ENCODE results near the gene ALPI. TPM values are rescaled to one million over a fixed set of nuclear protein-coding genes. Genes with fewer than 3 reads are reported as not detected.

Gene ALPI
- total RNA-seq, 1 donor from 2014 or later = not detected

DNA sequence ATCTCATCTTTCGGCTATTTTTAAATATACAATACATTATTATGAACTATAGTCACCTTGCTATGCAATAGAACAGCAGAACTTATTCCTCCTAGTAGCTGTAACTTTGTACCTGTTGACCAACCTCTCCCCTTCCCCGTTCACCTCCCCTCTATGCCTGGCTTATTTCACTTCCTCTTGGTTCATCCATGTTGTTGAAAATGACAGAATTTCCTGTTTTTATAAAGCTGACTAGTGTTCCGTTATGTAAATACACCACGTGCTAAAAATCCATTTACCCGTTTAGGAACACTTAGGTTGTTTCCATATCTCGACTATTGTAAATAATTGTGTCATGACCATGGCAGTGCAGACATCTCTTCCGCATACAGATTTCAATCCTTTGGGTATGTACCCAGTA is 10.3 kb downstream of the ALPI start:
- TF ChIP-seq, protein P1, sequence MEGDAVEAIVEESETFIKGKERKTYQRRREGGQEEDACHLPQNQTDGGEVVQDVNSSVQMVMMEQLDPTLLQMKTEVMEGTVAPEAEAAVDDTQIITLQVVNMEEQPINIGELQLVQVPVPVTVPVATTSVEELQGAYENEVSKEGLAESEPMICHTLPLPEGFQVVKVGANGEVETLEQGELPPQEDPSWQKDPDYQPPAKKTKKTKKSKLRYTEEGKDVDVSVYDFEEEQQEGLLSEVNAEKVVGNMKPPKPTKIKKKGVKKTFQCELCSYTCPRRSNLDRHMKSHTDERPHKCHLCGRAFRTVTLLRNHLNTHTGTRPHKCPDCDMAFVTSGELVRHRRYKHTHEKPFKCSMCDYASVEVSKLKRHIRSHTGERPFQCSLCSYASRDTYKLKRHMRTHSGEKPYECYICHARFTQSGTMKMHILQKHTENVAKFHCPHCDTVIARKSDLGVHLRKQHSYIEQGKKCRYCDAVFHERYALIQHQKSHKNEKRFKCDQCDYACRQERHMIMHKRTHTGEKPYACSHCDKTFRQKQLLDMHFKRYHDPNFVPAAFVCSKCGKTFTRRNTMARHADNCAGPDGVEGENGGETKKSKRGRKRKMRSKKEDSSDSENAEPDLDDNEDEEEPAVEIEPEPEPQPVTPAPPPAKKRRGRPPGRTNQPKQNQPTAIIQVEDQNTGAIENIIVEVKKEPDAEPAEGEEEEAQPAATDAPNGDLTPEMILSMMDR (conservative IDR thresholded peaks at IDR 0.05) = no peak
- no peak for DNase-seq (ENCODE audit: low read depth, low spot score)
- Mint-ChIP-seq H3K9me3 (no peaks in the 10 kb centered on the region), H3K4me1 (peaks cover 8% of the 10 kb centered on the region), H3K36me3 (ENCODE audit: low read depth) (no peaks in the 10 kb centered on the region), H3K4me3 (no peak overlapping the region), H3K27ac (ENCODE audit: unreplicated experiment) (no peak overlapping the region), H3K27me3 (ENCODE audit: low read depth) (peaks cover 25% of the 10 kb centered on the region)

DNA sequence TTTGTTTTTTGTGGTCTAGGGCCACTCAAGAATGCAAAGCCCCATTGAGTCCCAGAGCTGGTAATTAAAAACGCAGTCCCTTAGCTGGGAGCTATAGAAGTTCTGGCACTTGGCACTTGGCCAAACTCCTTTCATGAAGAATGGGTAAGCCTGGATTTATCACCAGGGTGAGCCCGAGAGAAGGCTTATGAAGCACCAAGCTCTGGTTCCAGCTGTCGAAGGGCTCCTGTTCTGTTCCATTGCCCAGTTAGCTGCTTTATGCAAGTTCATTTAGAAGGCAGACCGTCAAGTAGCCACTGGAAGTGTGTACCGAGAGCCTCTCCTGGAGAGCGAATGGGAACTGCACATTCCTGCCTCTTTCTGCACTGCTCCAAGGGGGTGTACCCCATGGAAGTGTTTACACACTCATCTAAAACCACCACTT is 17.5 kb downstream of the ALPI start:
- no peaks in the 10 kb centered on the region for H3K9me3 Mint-ChIP-seq
- no peak overlapping the region for H3K27ac Mint-ChIP-seq (ENCODE audit: unreplicated experiment)
- H3K27me3 Mint-ChIP-seq (ENCODE audit: low read depth) = peaks cover 38% of the 10 kb centered on the region
- TF ChIP-seq, protein P1 (conservative IDR thresholded peaks at IDR 0.05) = no peak
- no peak for DNase-seq (ENCODE audit: low read depth, low spot score)
- H3K36me3 Mint-ChIP-seq (ENCODE audit: low read depth) = no peaks in the 10 kb centered on the region
- no peak overlapping the region for H3K4me3 Mint-ChIP-seq
- H3K4me1 Mint-ChIP-seq = no peaks in the 10 kb centered on the region

DNA sequence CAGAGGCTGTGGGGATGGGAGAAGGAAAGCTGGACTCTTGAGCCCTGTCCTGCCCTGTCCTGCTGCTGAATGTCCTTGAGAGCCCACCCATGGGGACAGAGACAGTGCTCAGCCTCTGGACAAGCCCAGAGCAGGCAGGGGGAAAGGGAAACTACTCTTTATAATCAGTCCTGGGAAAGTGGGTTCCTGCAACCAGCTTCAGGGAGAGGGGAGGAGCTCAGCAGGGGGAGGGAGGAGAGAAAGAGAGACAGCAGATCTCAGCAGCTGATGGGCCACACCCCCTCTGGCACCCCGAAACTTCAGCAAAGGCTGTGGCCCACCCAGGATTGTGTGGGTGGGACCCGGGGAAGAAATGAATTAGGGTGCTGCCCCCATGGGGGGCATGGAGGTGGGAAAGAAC is 20.1 kb downstream of the ALPI start:
- H3K4me3 Mint-ChIP-seq = no peak overlapping the region
- H3K27ac Mint-ChIP-seq (ENCODE audit: unreplicated experiment) = no peak overlapping the region
- H3K27me3 Mint-ChIP-seq (ENCODE audit: low read depth) = peaks cover 22% of the 10 kb centered on the region
- H3K4me1 Mint-ChIP-seq = no peaks in the 10 kb centered on the region
- no peaks in the 10 kb centered on the region for H3K36me3 Mint-ChIP-seq (ENCODE audit: low read depth)
- DNase-seq (ENCODE audit: low read depth, low spot score) = no peak
- H3K9me3 Mint-ChIP-seq = no peaks in the 10 kb centered on the region
- TF ChIP-seq, protein P1 (conservative IDR thresholded peaks at IDR 0.05) = no peak

DNA sequence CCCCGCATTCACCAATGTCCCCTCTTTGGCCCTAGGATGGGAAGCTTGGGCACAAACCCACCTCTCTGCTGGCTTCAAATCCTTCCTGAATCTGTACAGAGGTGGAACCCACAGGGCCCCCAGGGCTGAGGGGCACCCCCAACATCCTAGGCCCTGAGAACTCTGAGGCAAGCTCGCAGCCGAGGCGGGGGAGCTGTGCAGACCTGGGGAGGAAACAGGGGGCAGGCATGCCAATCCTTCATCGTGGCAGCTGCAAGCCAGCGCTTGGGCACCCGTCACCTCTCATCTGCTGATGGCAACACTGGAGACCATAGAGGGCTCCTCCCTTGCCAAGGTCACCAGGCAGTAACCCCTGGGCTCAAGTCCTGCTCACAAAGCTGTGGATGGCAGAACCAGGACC is 20.8 kb downstream of the ALPI start:
- DNase-seq (ENCODE audit: low read depth, low spot score) = no peak
- H3K27ac Mint-ChIP-seq (ENCODE audit: unreplicated experiment) = no peak overlapping the region
- no peaks in the 10 kb centered on the region for H3K36me3 Mint-ChIP-seq (ENCODE audit: low read depth)
- H3K4me1 Mint-ChIP-seq = no peaks in the 10 kb centered on the region
- H3K9me3 Mint-ChIP-seq = no peaks in the 10 kb centered on the region
- peaks cover 17% of the 10 kb centered on the region for H3K27me3 Mint-ChIP-seq (ENCODE audit: low read depth)
- TF ChIP-seq, protein P1 (conservative IDR thresholded peaks at IDR 0.05) = no peak
- H3K4me3 Mint-ChIP-seq = no peak overlapping the region

DNA sequence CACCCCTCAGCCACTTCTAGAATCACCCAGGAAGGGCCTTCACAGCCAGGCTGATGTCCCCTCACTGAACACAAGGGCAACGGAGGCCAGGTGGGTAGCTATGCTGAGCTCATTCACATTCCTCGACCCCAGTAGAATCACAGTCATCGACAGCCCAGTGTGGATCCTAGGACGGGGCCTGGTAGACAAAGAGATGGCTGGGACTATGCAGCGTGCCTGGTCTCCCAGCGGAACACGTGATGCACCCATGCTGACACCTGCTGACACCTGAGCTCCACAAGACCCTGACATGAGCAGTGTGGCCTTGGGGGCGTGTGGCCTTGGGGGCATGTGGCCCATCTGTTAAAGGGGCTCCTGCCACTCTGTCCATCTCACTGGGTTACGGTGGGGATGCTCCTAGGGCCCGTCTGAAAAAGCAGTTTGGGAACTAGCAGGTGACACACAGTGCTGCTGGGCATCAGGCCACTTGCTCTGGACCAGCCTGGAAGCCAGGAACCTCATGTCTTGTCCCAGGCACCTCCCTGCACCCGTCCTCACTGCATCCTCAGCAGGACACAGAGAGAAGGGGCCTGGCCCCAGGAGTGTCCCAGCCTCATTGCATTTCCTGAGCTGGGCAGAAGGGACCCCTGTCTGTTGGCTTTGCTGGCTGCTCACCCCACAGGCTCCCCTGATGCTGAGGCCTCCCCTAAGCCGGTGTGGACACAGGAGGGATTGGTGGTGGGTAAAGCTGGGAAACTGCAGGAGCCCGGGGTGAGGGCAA is 22.0 kb downstream of the ALPI start:
- DNase-seq (ENCODE audit: low read depth, low spot score) = no peak
- H3K27me3 Mint-ChIP-seq (ENCODE audit: low read depth) = peaks cover 13% of the 10 kb centered on the region
- no peak overlapping the region for H3K27ac Mint-ChIP-seq (ENCODE audit: unreplicated experiment)

More for the DNA sequence above, 22.0 kb downstream of the ALPI start:
- no peaks in the 10 kb centered on the region for H3K4me1 Mint-ChIP-seq
- H3K4me3 Mint-ChIP-seq = no peak overlapping the region
- H3K9me3 Mint-ChIP-seq = no peaks in the 10 kb centered on the region
- TF ChIP-seq, protein P1 (conservative IDR thresholded peaks at IDR 0.05) = no peak
- H3K36me3 Mint-ChIP-seq (ENCODE audit: low read depth) = no peaks in the 10 kb centered on the region

Data from neural crest cell (in vitro differentiated cells).